COLO829 (cell line): ENCODE measurements around the gene MYO3B.

Experiments used
- DNase-seq: peaks from one replicate; pipeline ENCODE4 v3.0.0; 2012; ENCODE audit warnings: low spot score

Gene MYO3B

DNA sequence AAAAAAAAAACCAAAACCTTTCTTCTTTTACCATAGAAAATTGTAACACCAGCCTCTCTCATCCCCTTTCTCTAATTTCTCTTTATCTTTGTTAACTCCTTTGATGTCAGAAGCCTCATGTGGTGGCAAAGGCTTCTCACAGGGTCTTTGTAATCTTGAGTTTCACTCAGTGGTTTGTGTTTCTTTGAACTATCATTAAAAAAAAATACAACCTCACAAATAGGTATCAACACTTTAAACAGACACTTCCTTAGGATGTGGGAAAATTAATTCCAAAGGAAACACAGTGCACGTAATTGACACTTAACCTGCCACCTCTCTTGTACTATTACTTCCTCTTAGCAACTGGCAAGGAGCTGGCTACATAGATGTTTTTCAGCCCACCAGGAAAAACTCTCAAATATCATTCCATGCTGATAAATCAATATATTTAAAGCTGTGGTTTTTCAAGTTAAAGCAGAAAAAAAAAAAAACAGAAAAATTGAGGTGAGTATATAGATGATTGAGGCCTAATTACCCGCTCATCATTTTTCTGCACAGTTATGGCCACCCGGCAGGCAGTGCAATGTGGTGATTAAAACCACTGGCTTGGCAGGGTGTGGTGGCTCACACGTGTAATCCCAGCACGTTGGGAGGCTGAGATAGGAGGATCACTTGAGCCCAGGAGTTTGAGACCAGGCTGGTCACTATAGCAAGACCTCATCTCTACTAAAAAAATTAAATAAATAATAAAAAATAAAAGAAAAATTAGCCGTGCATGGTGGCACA is 193.5 kb downstream of the MYO3B start:
- no peak for DNase-seq

DNA sequence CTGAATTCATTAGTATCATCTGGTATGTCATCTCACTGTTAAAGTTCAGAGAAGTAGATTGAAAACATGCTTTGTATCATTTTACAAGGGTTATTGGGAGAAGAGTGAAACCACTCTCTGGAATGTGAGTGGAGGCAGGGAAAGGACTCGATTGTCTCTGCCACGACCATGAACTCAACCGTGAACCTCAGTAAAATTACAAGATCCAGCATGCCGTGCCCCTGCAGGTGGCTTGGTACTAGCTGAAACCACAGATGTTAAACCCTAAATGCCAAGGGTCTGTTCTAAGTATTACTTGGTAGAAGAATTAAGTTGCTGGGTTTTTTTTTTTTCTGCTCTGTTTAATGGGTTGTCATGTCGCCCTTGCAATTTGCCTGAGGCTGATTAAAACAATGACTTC is 197.2 kb downstream of the MYO3B start:
- DNase-seq: no peak

DNA sequence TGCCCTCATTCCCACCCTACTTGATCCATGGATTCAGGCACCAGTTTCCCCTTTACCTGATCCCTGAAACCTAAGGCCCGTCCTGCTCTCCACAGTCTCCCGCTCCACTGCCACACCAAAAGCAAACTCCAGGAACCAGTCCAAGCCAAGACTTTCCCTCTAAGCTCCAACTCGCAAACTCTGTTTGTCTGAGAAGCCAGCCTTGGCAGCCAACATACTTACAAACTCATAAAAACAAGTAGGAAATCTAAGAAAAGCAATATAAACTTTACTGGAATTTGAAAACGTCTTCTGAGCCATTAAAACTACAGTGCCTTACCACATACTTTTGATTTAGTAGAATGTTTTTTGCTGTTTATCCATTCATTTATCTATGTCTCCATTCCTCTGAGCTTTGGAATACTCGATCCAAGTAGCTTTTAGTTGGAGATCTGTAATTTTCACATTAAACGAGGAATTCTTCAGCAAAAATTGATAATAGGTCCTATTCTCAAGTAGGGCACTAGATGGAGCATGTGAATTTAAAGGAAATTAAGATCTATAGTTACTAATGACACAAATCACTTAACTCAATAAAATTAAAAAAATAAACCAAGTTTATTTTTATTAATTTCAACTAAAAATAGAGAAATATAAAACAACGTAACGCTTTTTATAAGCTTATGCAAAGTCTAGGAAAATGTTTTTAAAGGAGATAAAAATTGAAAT is 199.7 kb downstream of the MYO3B start:
- DNase-seq: no peak

DNA sequence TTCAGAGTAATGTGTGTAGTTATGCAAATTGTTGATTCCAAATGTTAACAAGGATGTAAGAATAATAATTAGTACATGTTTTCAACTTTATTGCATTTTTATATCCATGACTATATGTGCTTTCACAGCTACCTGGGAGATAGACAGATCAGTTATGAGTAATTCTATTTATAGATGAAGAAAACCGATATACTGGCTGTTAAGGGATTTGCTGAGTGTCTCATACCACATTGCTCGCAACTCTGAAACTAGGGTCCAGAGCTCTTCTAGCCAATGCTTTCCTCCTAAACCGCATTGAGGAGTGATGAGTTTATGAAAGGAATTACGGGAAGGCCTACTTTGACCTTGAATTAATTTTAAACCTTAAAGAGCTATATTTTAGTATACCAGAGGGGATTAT is 202.3 kb downstream of the MYO3B start:
- no peak for DNase-seq

DNA sequence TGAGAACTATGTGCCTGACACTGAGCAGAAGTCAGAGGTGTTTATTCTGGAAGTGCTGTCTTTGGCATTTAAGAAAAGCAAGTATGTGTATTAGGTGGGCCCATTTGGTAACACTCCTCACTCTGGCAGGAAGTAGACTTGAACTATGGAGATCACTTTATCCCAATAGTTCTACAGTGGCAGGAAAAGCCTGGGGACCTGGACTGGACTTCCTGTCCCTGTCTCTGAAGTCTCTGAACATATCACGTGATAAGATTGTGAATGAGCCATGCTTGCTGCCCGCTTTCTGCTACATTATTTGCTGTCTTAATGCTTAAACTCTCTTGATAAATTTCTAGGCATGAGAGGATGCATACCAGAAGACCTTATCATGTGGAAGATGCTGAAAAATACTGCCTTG is 203.7 kb downstream of the MYO3B start:
- DNase-seq: no peak

DNA sequence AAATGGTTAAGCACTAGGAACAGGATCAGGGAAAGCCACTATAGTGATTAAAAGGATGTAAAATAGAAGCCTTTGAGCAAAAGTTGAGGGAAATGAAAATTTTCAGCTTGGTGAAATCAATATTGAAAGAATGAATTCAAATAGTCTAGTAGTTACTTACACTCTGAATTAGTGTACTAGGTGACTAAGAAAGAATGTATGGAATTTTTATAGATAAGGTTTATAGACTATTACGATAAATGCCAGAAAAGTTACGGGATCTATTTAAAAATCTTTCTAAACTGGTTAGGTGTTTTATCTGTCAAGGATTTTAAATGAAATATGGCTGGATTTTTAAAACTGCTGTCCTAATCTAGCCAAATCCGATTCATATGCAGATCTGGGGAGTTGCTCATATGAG is 208.6 kb downstream of the MYO3B start:
- DNase-seq: no peak

DNA sequence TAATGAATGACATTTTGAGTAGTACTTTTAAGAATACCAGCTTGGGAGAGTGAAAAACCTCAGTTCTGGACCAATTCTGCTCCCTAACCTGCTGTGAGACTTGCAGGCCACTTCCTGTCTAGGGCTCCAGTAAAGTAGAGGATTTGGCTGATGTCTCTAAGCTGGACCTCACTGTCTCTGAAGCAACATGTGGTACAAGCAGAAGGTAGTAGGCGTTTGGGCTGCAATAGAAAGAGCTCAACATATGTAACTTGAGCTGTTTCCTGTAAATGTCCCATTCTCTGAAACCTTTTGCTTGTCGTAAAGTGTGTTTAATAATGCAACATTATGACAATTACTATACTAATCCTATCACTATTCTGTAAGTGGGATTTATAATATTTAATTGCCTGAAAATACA is 213.1 kb downstream of the MYO3B start:
- DNase-seq: no peak

DNA sequence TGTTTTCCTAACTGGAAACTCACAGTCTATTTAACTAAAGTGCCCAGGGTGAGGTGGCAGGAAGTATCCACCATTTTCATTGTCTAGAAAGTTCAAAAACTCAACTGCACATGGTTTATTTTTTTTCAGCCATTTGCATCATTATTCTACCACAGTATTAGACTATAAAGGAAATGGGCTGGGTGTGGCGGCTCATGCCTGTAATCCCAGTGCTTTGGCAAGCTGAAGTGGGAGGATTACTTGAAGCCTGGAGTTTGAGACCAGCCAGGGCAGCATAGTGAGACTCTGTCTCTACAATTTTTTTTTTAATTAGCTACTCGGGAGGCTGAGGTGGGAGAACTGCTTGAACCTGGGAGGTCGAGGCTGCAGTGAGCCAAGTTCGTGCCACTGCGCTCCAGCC is 213.8 kb downstream of the MYO3B start:
- no peak for DNase-seq

DNA sequence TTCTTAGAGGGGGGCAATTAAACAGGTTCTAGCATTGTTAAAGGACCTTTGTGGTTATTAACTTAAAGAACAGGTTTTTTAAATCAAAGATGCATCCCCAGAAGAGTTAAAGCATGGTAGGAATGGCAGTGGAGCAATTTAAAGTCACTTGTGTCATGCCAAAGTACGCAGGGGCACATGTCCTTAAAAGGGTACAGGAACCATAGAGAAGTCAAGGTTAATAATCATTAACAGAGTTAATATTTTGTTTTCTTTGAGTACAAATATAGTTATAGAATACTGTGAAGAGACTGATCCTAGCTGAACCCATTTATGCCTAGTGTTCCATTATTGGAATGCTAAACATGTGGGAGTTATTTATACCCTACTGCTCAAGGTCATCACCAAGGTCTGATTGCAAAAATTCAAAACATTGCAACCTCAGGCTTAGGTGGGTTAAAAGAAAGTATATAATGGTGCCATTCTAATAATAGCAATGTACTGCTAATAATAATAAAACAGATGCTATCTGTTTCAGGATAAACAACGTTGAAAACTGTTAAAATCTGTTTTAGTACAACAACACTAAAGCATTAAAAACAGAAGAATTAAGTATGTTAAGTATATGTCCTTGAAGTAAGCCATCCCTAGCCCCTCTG is 216.0 kb downstream of the MYO3B start:
- no peak for DNase-seq

DNA sequence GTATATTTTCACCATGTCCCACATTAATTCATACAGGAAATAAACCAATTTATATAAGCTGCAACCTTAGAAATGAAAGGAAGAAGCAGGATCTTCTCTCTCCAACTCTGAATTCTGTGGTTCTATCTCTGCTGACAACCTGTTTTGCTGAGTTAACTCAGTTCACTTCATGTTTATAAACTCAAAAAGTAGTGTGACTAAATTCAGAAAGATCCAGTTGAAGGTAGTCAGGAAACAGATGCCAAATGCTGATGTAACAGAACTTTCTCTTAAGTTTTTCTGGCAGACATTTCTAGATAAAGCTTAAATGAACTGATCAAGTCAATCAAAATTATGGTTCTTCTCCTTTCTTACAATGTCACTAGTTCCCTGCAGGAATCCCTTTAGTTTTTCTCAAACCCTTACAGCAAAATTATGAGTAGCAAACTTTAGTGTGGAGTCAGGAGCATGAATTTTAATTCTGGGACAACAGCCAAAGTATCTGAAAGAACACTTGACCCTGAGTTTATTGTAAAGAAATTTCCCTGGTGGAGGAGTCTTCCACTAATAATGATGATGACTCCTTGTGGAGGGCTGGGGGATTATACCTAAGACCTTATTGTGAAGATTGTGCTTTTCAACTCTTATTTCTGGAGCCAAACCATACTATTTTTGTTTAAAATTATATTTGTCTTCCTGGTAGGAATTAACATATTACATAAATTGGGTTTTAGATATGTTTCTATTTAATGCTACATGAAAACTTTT is 216.9 kb downstream of the MYO3B start:
- DNase-seq: peak; percentile 65

DNA sequence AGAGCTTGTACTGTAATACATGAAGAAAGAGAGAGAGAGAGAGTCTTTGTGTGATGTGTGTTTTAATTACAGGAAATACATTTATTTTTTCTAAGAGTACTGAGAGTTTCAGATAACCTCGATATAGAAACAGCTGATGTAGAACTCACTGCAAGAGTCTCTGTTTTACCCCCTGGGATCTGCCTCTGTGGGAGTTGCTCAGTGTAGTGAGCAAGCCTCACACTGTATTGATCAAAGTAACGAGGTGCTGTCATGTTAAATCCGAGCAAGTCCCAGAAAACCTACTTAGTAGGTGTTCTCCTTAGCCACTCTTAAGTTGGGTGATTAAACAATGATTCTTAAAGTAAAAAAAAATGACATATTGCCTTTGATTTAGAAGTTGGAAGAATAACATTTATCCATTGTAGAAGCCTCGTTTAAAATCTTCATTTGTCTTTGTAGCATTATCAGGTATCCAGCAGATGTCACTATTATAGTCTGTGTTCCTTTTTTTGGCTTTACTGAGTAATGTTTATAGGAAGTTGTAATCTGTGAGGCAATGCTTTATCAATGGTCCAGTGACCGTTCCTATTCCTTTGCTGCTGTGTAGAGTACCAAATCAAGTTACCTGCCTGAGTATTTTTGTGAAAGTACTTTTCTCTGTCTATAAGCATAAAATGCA is 219.0 kb downstream of the MYO3B start:
- peak; percentile 52 for DNase-seq

DNA sequence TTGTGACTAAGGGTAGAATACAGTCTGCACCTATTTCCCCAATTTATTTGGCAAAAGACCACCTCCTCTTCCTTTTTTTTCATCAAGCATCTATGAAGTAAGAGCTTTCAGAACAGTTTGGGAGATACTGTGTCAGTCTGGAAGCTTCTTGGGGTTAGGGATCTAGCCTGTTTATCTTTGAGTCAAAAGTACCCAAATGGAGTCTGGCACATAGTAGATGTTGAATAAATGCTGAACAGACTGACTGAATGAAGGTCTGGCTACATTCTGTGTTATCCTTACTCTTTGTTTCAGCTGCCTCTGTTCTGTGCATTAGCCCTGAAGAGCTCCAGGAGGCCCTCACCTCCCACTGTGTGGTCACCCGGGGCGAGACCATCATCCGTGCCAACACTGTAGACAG is 223.2 kb downstream of the MYO3B start:
- no peak for DNase-seq

DNA sequence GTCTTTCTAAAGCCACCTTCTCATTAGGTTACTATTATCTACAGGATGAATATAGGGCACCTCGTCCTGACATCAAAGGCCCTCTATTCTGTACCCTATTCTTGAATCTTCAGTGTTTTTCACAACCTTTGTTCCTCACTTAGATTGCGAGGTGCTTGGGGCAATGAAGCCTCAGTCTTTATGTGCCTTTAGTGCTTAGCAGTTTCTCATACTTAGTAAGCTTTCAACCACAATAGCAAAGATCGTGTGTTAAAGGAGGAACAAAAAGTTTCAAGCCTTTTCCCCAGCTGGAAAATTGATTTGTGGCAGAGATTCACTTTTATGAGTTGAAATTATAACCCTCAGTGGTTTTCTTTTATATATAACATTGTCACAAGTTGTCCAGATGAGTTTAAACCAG is 226.9 kb downstream of the MYO3B start:
- no peak for DNase-seq

DNA sequence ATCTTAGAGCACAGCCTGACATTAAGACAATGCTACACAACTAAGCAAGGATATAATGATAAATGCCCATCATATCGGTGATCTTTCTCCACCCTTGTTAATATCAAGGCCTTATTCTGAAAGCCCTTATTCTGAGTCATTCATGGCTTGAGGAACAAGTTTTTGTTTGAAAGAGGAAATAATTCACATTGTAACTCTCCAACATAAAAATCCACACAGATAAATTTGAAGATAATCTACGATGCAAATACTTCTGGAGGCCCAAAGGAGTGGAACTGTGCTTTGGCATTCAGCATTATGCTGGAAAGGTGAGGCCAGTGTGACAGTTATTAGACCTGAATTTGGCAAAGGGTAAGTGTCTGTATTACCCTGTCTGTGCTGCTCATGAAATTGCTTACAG is 227.4 kb downstream of the MYO3B start:
- DNase-seq: no peak

DNA sequence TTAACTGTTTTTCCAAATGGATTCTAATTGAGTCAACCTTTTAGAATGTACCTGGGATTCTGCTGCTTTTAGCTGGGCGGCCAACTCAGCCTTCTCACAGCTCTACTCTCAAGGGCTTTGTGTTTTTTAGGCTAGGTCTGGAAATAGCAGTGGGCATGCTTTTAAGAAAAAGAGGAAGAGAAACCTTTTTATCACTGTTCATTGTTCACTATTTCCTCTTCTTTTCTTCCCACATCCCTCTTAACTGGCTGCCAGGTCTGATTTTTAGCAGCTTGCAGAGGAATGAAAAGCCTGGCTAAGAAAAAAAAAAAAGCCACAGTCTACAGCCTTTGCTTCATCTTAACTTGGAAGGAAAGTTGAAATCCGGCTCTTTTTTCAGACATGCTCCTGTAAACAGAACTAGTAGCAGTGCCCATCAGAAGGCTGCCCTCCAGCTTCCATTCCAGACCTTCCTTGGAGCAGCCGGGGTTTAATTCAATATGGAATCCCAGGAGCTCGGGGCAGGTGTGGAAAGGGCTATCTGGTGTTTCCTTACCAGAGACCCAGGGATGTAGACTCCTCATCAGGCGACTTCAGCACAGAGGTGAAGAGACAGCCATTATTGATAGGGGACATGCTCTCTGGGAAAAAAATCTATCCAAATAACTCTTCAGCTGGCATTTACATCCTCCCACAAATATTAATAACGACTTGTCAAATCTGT is 230.7 kb downstream of the MYO3B start:
- DNase-seq: no peak

DNA sequence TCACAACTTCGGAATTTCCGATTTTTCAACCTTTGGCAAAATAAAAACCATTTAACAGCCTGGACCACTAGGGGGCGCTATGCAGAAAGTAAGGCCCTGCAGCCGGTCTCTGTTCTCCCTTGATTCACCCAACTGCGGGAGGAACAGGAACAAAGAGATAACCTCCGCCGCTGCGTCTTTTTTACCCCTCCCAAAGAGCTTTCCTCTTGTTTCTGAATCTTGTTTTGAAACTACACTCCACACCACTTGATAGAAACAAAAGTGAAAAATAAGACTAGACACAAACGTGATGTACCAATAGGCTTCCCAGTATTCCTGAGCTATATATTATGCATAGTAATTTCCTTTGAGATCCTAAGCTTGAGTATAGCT is 231.2 kb downstream of the MYO3B start:
- DNase-seq: peak; percentile 33

DNA sequence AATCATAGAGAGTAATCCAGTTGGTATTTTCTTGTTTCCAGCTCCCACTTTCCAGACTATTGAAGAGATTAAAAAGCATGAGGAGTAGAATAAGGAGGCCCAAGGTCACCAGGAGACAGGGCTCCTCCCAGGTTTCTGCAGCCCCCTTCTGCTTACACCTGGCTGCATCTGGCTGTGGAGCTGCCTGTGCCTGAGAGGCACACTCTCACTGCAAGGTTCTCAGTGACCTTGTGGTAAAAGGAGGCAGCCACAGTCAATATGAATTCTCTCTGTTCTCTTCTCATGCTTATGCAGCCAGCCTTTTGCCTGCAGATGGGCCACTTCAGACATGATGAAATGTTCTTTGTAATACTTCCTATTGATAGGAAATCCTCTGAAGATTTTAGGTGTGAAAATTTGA is 233.7 kb downstream of the MYO3B start:
- no peak for DNase-seq

DNA sequence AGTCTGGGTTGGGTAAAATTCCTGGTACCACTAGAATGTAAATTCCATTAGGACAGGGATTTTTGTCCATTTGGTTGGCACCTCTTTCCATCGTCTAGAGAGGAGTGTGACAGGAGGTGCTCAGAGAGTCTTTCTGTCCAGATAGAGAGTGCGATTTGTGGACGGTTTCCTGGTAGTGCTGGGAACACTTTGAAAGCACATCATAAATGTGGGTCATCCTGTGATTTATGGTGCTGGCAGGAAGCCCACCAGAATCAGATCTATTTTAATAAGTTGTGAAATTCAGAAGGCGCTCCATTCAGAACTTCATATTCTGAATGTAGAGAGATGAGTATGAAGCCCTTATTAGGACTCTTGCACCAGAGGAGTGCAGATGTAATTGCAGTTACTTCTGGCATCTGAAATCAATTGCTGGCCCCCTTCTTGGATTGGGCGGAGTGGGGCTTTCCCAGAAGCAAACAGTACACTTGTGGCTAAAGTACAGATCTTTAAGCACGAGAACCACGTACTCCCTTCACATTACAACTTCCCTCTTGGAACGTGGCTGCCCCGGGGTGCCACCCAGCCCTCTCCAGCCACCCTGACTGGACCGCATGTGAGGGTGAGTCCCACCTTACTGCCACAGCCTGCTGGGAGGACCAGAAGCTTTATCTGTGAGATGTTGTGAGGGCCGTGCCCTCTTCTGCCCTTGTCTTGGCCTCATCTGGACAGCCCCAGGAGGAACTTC is 243.2 kb downstream of the MYO3B start:
- DNase-seq: no peak

DNA sequence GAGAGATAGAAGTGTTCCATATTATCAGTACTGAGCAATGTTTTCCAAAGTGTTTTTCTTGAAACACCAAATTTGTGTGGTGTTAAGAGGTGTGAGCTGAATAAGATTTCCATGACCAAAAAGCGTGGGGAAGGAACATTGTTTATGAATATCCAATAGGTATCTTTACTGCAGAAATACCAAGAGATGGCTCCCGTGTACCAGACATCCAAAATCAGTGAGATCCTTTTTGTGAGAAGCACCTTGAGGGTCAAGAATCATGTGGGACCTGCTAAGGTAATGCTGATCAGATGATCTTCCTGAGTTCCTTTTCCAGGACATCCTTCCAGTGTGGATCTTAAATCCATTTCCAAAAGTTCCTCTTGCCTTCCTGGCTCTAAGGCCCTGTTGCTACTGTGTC is 246.0 kb downstream of the MYO3B start:
- no peak for DNase-seq

DNA sequence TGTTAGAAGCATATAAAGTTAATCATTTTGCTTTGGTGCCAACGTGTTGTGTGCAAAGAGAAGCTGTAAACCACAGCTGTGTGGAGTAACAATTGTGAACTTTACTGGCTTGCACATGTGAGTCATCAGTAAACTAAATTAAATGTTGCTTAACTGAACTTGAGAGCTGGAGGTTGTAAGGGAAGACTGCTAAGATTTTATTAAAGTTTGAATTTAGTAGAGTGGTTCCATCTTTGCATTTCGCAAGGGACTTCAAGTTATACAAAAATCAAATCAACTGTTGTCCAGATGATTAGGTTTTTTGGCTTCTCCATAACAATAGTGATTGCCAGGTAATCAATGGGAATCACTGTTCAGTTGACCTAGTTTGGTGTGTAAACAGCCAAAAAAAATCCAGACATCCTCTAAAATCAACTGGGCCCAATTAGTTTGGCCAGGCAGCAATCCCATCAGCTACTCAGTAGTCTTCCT is 247.4 kb downstream of the MYO3B start:
- no peak for DNase-seq

DNA sequence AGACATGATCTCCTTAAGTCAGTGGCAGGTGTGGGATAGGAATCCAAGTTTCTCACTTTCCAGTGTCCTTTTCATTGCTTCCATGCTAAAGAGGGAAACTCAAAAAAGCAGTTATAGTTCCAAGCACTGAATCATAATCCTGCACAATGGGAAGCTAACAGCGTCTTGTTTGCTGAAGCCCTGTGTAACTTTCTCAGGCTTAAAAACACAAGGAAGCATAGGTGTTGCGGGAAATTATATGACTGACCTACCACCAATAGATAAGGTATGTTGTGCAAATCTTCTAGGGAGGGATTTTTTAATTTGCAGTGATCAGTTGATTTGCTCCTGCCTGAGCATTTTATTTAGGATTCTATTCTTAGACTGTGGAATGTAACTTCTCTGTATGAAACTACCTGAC is 250.9 kb downstream of the MYO3B start:
- no peak for DNase-seq
